GM10847 (cell line): Measurements from ENCODE around the gene CDH4.

Experiments
- POLR2A ChIP-seq: IDR thresholded peaks from 2 replicates; pipeline ENCODE4 v1.6.1; 2011; ENCODE audit not compliant: insufficient read length; ENCODE audit errors: extremely low read depth

The CDH4 gene

GRCh38 chr20:61868006-61868405 lies 615.9 kb downstream of the CDH4 start:
- TF ChIP-seq POLR2A, result no peak

- no peak for TF ChIP-seq POLR2A
Measured at GRCh38 chr20:61868466-61869090, 616.5 kb downstream of the CDH4 start.

- no peak for TF ChIP-seq POLR2A
Measured at GRCh38 chr20:61869750-61870507, 617.9 kb downstream of the CDH4 start.

GRCh38 chr20:61871160-61871559 lies 619.1 kb downstream of the CDH4 start:
- no peak for TF ChIP-seq POLR2A

- no peak for TF ChIP-seq POLR2A
Measured at GRCh38 chr20:61871913-61872312, 619.9 kb downstream of the CDH4 start.

GRCh38 chr20:61872371-61872900 lies 620.4 kb downstream of the CDH4 start:
- no peak for TF ChIP-seq POLR2A

- no peak for TF ChIP-seq POLR2A
Measured at GRCh38 chr20:61873651-61874420, 621.8 kb downstream of the CDH4 start.

GRCh38 chr20:61874421-61875068 lies 622.5 kb downstream of the CDH4 start:
- no peak for TF ChIP-seq POLR2A

GRCh38 chr20:61875221-61875885 lies 623.3 kb downstream of the CDH4 start:
- TF ChIP-seq POLR2A, result no peak

- TF ChIP-seq POLR2A, result no peak
Measured at GRCh38 chr20:61875996-61876395, 623.9 kb downstream of the CDH4 start.

- TF ChIP-seq POLR2A, result no peak
Measured at GRCh38 chr20:61876952-61877728, 625.1 kb downstream of the CDH4 start.

GRCh38 chr20:61877776-61878477 lies 625.9 kb downstream of the CDH4 start:
- no peak for TF ChIP-seq POLR2A
